ENCODE measurements around the gene DOCK6.

DOCK6 gene

GRCh38 chr19:11236324-11237301 lies 25.7 kb downstream of the DOCK6 start:
- no peak for TF ChIP-seq SIN3A (IDR thresholded peaks at IDR 0.05; ENCODE audit: borderline replicate concordance, insufficient read depth, low read length)
- no peak for TF ChIP-seq FOXP2 (optimal IDR thresholded peaks at IDR 0.05; ENCODE audit: borderline replicate concordance, extremely low read depth, extremely low read length, insufficient read depth)
- TF ChIP-seq TAF1 (IDR thresholded peaks at IDR 0.05; ENCODE audit: borderline replicate concordance, insufficient read depth, low read length): no peak
- TF ChIP-seq POLR2AphosphoS5 (IDR thresholded peaks at IDR 0.05; ENCODE audit: low read depth, low read length): no peak
- TF ChIP-seq REST (IDR thresholded peaks at IDR 0.05; ENCODE audit: insufficient read depth in 1 of 2, low read depth in 2 of 2, low read length in 2 of 2): no peak

DNA sequence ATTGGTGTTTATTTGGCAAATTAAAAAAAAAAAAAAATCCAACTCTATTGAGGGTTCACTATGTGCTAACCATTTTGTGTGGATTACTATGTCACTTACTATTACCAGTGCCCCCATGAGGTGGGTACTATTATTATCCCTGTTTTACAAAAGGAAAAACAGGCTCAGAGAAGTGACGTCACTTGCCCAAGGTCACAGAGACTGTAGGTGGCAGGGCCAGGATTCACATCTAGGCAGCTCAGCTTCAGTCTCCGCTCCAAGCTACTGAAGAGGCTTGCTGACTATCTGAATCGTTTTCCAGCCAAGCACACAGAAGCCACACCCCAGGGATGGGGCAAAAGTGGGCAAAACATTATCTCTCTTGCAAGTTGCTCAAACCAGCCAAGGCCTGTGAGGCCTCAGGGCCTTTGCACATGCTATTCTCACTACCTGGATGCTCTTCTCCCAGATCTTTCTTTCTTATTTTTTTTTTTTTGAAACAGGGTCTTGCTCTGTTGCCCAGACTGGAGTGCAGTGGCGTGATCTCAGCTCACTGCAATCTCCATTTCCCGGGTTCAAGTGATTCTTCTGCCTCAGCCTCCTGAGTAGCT lies 27.7 kb downstream of the DOCK6 start:
- TF ChIP-seq POLR2AphosphoS5 (IDR thresholded peaks at IDR 0.05; ENCODE audit: low read depth, low read length): no peak
- TF ChIP-seq SIN3A (IDR thresholded peaks at IDR 0.05; ENCODE audit: borderline replicate concordance, insufficient read depth, low read length): no peak
- TF ChIP-seq TAF1 (IDR thresholded peaks at IDR 0.05; ENCODE audit: borderline replicate concordance, insufficient read depth, low read length): no peak
- TF ChIP-seq REST (IDR thresholded peaks at IDR 0.05; ENCODE audit: insufficient read depth in 1 of 2, low read depth in 2 of 2, low read length in 2 of 2): no peak
- no peak for TF ChIP-seq FOXP2 (optimal IDR thresholded peaks at IDR 0.05; ENCODE audit: borderline replicate concordance, extremely low read depth, extremely low read length, insufficient read depth)

DNA sequence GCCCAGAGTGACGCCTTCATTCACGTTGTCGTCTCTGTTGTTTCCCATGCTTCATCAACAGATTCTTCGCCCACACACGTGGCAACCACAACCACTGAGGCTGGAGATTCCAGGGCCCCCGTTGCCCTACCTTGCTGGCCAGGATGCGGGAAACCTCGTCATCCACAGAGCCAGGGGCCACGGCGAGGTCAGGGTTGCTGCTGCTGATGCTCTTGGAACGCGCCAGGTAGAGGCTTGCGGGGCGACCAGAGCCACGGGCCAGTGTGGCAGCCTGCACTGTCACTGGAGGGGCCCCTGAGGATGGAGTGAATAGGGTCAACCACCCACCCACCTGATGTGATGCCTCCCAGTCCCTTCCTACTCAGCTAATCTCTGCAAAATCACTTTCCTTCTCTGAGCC lies 29.3 kb downstream of the DOCK6 start:
- TF ChIP-seq REST (IDR thresholded peaks at IDR 0.05; ENCODE audit: insufficient read depth in 1 of 2, low read depth in 2 of 2, low read length in 2 of 2) (no peak), TAF1 (IDR thresholded peaks at IDR 0.05; ENCODE audit: borderline replicate concordance, insufficient read depth, low read length) (no peak), SIN3A (IDR thresholded peaks at IDR 0.05; ENCODE audit: borderline replicate concordance, insufficient read depth, low read length) (no peak), POLR2AphosphoS5 (IDR thresholded peaks at IDR 0.05; ENCODE audit: low read depth, low read length) (no peak), FOXP2 (optimal IDR thresholded peaks at IDR 0.05; ENCODE audit: borderline replicate concordance, extremely low read depth, extremely low read length, insufficient read depth) (no peak)

DNA sequence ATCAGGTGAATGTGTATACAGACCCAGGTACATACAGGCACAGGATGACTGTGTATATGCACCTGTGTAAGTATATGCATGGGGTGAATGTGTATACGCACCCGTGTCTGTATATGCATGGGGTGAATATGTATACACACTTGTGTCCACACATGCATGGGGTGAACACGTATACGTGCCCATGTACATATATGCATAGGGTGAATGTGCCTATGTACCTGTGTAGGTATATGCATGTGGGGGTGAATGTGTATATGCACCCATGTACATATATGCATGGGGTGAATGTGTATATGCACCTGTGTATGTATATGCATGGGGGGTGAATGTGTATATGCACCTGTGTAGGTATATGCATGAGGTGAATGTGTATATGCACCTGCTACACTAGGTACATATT lies 29.8 kb downstream of the DOCK6 start:
- TF ChIP-seq TAF1 (IDR thresholded peaks at IDR 0.05; ENCODE audit: borderline replicate concordance, insufficient read depth, low read length) (no peak), POLR2AphosphoS5 (IDR thresholded peaks at IDR 0.05; ENCODE audit: low read depth, low read length) (no peak), REST (IDR thresholded peaks at IDR 0.05; ENCODE audit: insufficient read depth in 1 of 2, low read depth in 2 of 2, low read length in 2 of 2) (no peak), FOXP2 (optimal IDR thresholded peaks at IDR 0.05; ENCODE audit: borderline replicate concordance, extremely low read depth, extremely low read length, insufficient read depth) (no peak), SIN3A (IDR thresholded peaks at IDR 0.05; ENCODE audit: borderline replicate concordance, insufficient read depth, low read length) (no peak)
